ENCODE results near the gene FANCC.

FANCC gene

GRCh38 chr9:95096807-95097206 is 220.7 kb downstream of the FANCC start:
- no peaks in the 10 kb centered on the region for H3K27me3 Mint-ChIP-seq (ENCODE audit: low read depth, poor library complexity)
- no peak overlapping the region for H3K27ac Mint-ChIP-seq
- no peak for DNase-seq
- no peak overlapping the region for H3K4me3 Mint-ChIP-seq
- H3K36me3 Mint-ChIP-seq (ENCODE audit: low read depth): peaks cover 28% of the 10 kb centered on the region
- peaks cover 80% of the 10 kb centered on the region for H3K4me1 Mint-ChIP-seq
- TF ChIP-seq, protein P1, sequence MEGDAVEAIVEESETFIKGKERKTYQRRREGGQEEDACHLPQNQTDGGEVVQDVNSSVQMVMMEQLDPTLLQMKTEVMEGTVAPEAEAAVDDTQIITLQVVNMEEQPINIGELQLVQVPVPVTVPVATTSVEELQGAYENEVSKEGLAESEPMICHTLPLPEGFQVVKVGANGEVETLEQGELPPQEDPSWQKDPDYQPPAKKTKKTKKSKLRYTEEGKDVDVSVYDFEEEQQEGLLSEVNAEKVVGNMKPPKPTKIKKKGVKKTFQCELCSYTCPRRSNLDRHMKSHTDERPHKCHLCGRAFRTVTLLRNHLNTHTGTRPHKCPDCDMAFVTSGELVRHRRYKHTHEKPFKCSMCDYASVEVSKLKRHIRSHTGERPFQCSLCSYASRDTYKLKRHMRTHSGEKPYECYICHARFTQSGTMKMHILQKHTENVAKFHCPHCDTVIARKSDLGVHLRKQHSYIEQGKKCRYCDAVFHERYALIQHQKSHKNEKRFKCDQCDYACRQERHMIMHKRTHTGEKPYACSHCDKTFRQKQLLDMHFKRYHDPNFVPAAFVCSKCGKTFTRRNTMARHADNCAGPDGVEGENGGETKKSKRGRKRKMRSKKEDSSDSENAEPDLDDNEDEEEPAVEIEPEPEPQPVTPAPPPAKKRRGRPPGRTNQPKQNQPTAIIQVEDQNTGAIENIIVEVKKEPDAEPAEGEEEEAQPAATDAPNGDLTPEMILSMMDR (IDR thresholded peaks at IDR 0.05): no peak
- peaks cover 3% of the 10 kb centered on the region for H3K9me3 Mint-ChIP-seq

GRCh38 chr9:95096381-95096780 is 221.1 kb downstream of the FANCC start:
- Mint-ChIP-seq H3K27me3 (ENCODE audit: low read depth, poor library complexity) (peaks cover 1% of the 10 kb centered on the region), H3K4me1 (peaks cover 81% of the 10 kb centered on the region), H3K4me3 (no peak overlapping the region), H3K27ac (no peak overlapping the region), H3K36me3 (ENCODE audit: low read depth) (peaks cover 24% of the 10 kb centered on the region), H3K9me3 (peaks cover 3% of the 10 kb centered on the region)
- TF ChIP-seq, protein P1 (IDR thresholded peaks at IDR 0.05): no peak
- DNase-seq: no peak

DNA sequence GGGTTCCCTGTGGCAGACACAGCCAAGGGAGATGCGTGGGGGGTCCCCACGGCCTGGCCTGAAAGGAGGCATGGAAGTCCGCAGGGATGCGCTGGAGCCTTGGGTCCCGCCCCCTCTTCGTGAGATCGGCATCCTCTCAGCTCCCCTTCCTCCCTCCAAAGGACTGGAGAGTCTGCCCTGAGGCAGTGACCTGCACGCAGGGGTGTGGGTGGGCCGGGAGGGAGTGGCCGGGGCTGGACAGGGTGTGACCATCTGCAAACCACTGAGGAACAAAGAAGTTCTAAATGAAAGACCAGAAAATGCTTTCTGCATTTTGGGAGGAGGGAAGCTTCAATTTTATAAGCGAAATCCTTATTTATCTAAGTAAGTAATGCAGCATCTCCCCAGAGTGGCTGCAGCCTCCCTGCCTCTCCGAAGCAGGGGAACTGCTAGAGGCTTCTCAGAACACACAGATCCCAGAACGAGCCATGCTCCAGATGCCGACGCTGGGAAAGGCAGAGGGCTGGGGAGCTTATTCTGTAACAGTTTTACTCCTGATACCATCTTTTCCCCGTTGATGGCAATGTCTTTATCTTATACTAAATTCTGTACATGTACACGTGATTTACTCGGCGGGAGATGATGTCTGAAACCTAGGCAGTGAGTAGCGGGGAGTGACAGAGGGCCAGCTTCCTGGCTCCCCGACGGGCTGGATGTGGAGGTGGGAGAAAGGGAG is 221.7 kb downstream of the FANCC start:
- H3K36me3 Mint-ChIP-seq (ENCODE audit: low read depth): peaks cover 24% of the 10 kb centered on the region
- H3K4me3 Mint-ChIP-seq: no peak overlapping the region
- H3K27ac Mint-ChIP-seq: no peak overlapping the region
- TF ChIP-seq, protein P1 (IDR thresholded peaks at IDR 0.05): no peak
- peaks cover 3% of the 10 kb centered on the region for H3K27me3 Mint-ChIP-seq (ENCODE audit: low read depth, poor library complexity)
- peaks cover 84% of the 10 kb centered on the region for H3K4me1 Mint-ChIP-seq
- H3K9me3 Mint-ChIP-seq: peaks cover 3% of the 10 kb centered on the region
- no peak for DNase-seq

- TF ChIP-seq, protein P1 (IDR thresholded peaks at IDR 0.05): no peak
- H3K27ac Mint-ChIP-seq: peak overlapping the region; percentile 77
- peaks cover 3% of the 10 kb centered on the region for H3K9me3 Mint-ChIP-seq
- DNase-seq: no peak
- peaks cover 79% of the 10 kb centered on the region for H3K4me1 Mint-ChIP-seq
- peaks cover 24% of the 10 kb centered on the region for H3K36me3 Mint-ChIP-seq (ENCODE audit: low read depth)
- peaks cover 5% of the 10 kb centered on the region for H3K27me3 Mint-ChIP-seq (ENCODE audit: low read depth, poor library complexity)
- no peak overlapping the region for H3K4me3 Mint-ChIP-seq
These were observed 223.5 kb downstream of the FANCC start for GRCh38 chr9:95094002-95094401.

- H3K4me3 Mint-ChIP-seq: no peak overlapping the region
- H3K4me1 Mint-ChIP-seq: peaks cover 75% of the 10 kb centered on the region
- H3K36me3 Mint-ChIP-seq (ENCODE audit: low read depth): peaks cover 24% of the 10 kb centered on the region
- peaks cover 6% of the 10 kb centered on the region for H3K27me3 Mint-ChIP-seq (ENCODE audit: low read depth, poor library complexity)
- TF ChIP-seq, protein P1 (IDR thresholded peaks at IDR 0.05): no peak
- H3K27ac Mint-ChIP-seq: peak overlapping the region; percentile 77
- DNase-seq: no peak
- peaks cover 3% of the 10 kb centered on the region for H3K9me3 Mint-ChIP-seq
These were observed 223.9 kb downstream of the FANCC start for GRCh38 chr9:95093586-95093985.

Data from nephron progenitor cell (in vitro differentiated cells).